H9 (cell line): ENCODE data around the gene INSRR. TPM values are rescaled to one million over a fixed set of nuclear protein-coding genes. Genes with fewer than 3 reads are reported as not detected.

Experiments
- DNase-seq: peaks from one replicate; pipeline ENCODE4 v3.0.0-alpha.2; 2017
- H2AFZ ChIP-seq: one replicate; pipeline ENCODE4 v1.6.1; 2013; ENCODE audit warnings: mild to moderate bottlenecking, low read length, control low read depth, moderate library complexity
- H2AK5ac ChIP-seq: 2 replicates; pipeline ENCODE4 v1.6.1; 2013; ENCODE audit warnings: low read length, control low read depth, mixed read lengths; ENCODE audit not compliant: insufficient read length
- H2BK120ac ChIP-seq: one replicate; pipeline ENCODE4 v1.6.1; 2013; ENCODE audit warnings: low read depth, mild to moderate bottlenecking, low read length, control low read depth, inconsistent platforms; ENCODE audit not compliant: poor library complexity, severe bottlenecking
- H2BK12ac ChIP-seq: 2 replicates; pipeline ENCODE4 v1.6.1; 2013; ENCODE audit warnings: low read length, control low read depth, mixed read lengths, low read depth; ENCODE audit not compliant: insufficient read length
- H2BK15ac ChIP-seq: 2 replicates; pipeline ENCODE4 v1.6.1; 2013; ENCODE audit warnings: low read depth, low read length, control low read depth
- H2BK20ac ChIP-seq: one replicate; pipeline ENCODE4 v1.6.1; 2013; ENCODE audit warnings: low read depth, mild to moderate bottlenecking, low read length, control low read depth, inconsistent platforms; ENCODE audit not compliant: poor library complexity, severe bottlenecking
- H2BK5ac ChIP-seq: 2 replicates; pipeline ENCODE4 v1.6.1; 2013; ENCODE audit warnings: low read length, control low read depth, mixed read lengths; ENCODE audit not compliant: insufficient read length
- H3K14ac ChIP-seq: 2 replicates; pipeline ENCODE4 v1.6.1; 2013; ENCODE audit warnings: low read length, control low read depth; ENCODE audit not compliant: insufficient read depth
- H3K18ac ChIP-seq: 2 replicates; pipeline ENCODE4 v1.6.1; 2013; ENCODE audit warnings: low read depth, mild to moderate bottlenecking, mixed read lengths, low read length, control low read depth; ENCODE audit not compliant: insufficient read length
- H3K23ac ChIP-seq: 2 replicates; pipeline ENCODE4 v1.6.1; 2013; ENCODE audit warnings: low read length, control low read depth, mixed read lengths, low read depth; ENCODE audit not compliant: insufficient read length
- H3K23me2 ChIP-seq: 2 replicates; pipeline ENCODE4 v1.6.1; 2013; ENCODE audit warnings: low read depth, mild to moderate bottlenecking, mixed read lengths, low read length, control low read depth; ENCODE audit not compliant: insufficient read length, poor library complexity, severe bottlenecking
- H3K27ac ChIP-seq: 2 replicates; pipeline ENCODE4 v1.5.1; 2013; ENCODE audit warnings: low read length, control low read depth, mixed read lengths, low read depth; ENCODE audit not compliant: insufficient read length
- H3K27me3 ChIP-seq: 2 replicates; pipeline ENCODE4 v1.6.1; 2013; ENCODE audit warnings: low read length, control low read depth, inconsistent platforms; ENCODE audit not compliant: insufficient read depth
- H3K4ac ChIP-seq: 2 replicates; pipeline ENCODE4 v1.6.1; 2013; ENCODE audit warnings: low read depth, mild to moderate bottlenecking, control low read depth, inconsistent platforms, low read length, moderate library complexity
- H3K4me1 ChIP-seq: 2 replicates; pipeline ENCODE4 v1.6.1; 2013; ENCODE audit warnings: low read length, control low read depth, inconsistent platforms; ENCODE audit not compliant: insufficient read depth
- H3K4me2 ChIP-seq: 2 replicates; pipeline ENCODE4 v1.6.1; 2013; ENCODE audit warnings: low read length, control low read depth, mixed read lengths; ENCODE audit not compliant: insufficient read length, insufficient read depth
- H3K56ac ChIP-seq: 2 replicates; pipeline ENCODE4 v1.6.1; 2013; ENCODE audit warnings: low read depth, mild to moderate bottlenecking, mixed read lengths, low read length, control low read depth; ENCODE audit not compliant: insufficient read length
- H3K79me1 ChIP-seq: 2 replicates; pipeline ENCODE4 v1.6.1; 2013; ENCODE audit warnings: low read depth, mild to moderate bottlenecking, moderate library complexity, low read length, control low read depth, inconsistent platforms; ENCODE audit not compliant: insufficient read depth, poor library complexity, severe bottlenecking
- H3K79me2 ChIP-seq: 2 replicates; pipeline ENCODE4 v1.6.1; 2013; ENCODE audit warnings: low read length, control low read depth, inconsistent platforms; ENCODE audit not compliant: insufficient read depth
- H3K9ac ChIP-seq: 2 replicates; pipeline ENCODE4 v1.6.1; 2013; ENCODE audit warnings: low read length, control low read depth, mixed read lengths; ENCODE audit not compliant: insufficient read length; ENCODE audit errors: extremely low read depth
- H3K9me3 ChIP-seq: one replicate; pipeline ENCODE4 v1.6.1; 2013; ENCODE audit warnings: low read depth, low read length, inconsistent platforms; ENCODE audit not compliant: control insufficient read depth
- H3T11ph ChIP-seq: one replicate; pipeline ENCODE4 v1.6.1; 2013; ENCODE audit warnings: mild to moderate bottlenecking, low read length, control low read depth, inconsistent platforms
- H4K20me1 ChIP-seq: one replicate; pipeline ENCODE4 v1.6.1; 2013; ENCODE audit not compliant: control insufficient read depth, insufficient read length, insufficient read depth
- H4K5ac ChIP-seq: 2 replicates; pipeline ENCODE4 v1.6.1; 2013; ENCODE audit warnings: low read depth, mild to moderate bottlenecking, mixed read lengths, low read length, control low read depth; ENCODE audit not compliant: insufficient read length
- H4K8ac ChIP-seq: replicated peaks from 2 replicates; pipeline ENCODE4 v1.6.1; 2013; ENCODE audit warnings: low read length, control low read depth, mixed read lengths, low read depth; ENCODE audit not compliant: insufficient read length
- H4K91ac ChIP-seq: 2 replicates; pipeline ENCODE4 v1.6.1; 2013; ENCODE audit warnings: low read depth, mild to moderate bottlenecking, moderate library complexity, mixed read lengths, low read length, control low read depth; ENCODE audit not compliant: insufficient read length
- H3K27ac Mint-ChIP-seq, 3 experiments: 2 replicates in 2 of 3; 3 replicates in 1 of 3; pipeline ENCODE4 v1.8.0; 2020 to 2021; ENCODE audit warnings: mixed read lengths in 3 of 3, mild to moderate bottlenecking in 1 of 3, moderate library complexity in 1 of 3
- H3K27me3 Mint-ChIP-seq: 2 replicates; pipeline ENCODE4 v1.8.0; 2021; ENCODE audit warnings: low read depth, mild to moderate bottlenecking, moderate library complexity, mixed read lengths
- H3K36me3 Mint-ChIP-seq, 3 experiments: 2 replicates in 2 of 3; 3 replicates in 1 of 3; pipeline ENCODE4 v1.8.0; 2020 to 2021; ENCODE audit warnings: low read depth in 3 of 3, mixed read lengths in 3 of 3; ENCODE audit not compliant: insufficient read depth in 1 of 3
- H3K4me1 Mint-ChIP-seq, 2 experiments: 2 replicates each; pipeline ENCODE4 v1.8.0; 2020; ENCODE audit warnings: mixed read lengths in 2 of 2
- H3K4me3 Mint-ChIP-seq, 2 experiments: 2 replicates in 1 of 2; 3 replicates in 1 of 2; pipeline ENCODE4 v1.8.0; 2020 to 2021; ENCODE audit warnings: mild to moderate bottlenecking in 2 of 2, mixed read lengths in 2 of 2, moderate library complexity in 1 of 2
- H3K9me3 Mint-ChIP-seq, 2 experiments: 2 replicates in 1 of 2; 3 replicates in 1 of 2; pipeline ENCODE4 v1.8.0; 2020; ENCODE audit warnings: mild to moderate bottlenecking in 2 of 2, mixed read lengths in 2 of 2, moderate library complexity in 1 of 2
- CTCF ChIP-seq: fragments of 200-600 bp; sonication (generic); conservative IDR thresholded peaks from 3 replicates; pipeline ENCODE4 v1.8.0; 2021; ENCODE audit warnings: antibody characterized with exemption, mild to moderate bottlenecking
- WGBS: extraction: QIAGEN DNeasy Blood & Tissue Kit; methylation state at CpG from one replicate; pipeline ENCODE4 v1.1.7; 2013; ENCODE audit warnings: missing lambda C conversion rate, low lambda C conversion rate, mixed read lengths; ENCODE audit not compliant: insufficient read length; ENCODE audit errors: extremely low coverage; 5-methylcytosine and 5-hydroxymethylcytosine counted together
- total RNA-seq: library from RNA; stranded (reverse); gene quantifications from 2 replicates; pipeline ENCODE4 v1.2.1, GENCODE V29; 2021

INSRR gene
- total RNA-seq, 1 experiment from 2014 or later = not detected

- WGBS = no CpG with 5 or more reads among the region's 18 CpGs
- H3K4ac ChIP-seq = no peak overlapping the region
- no peak overlapping the region for H2AFZ ChIP-seq
- H4K5ac ChIP-seq = no peak overlapping the region
- H3K27ac Mint-ChIP-seq = no peak overlapping the region
- H2BK20ac ChIP-seq = no peak overlapping the region
- H3K23me2 ChIP-seq = peaks cover 14% of the 10 kb centered on the region
- no peak overlapping the region for H2BK120ac ChIP-seq
- H3K9me3 ChIP-seq = no peaks in the 10 kb centered on the region
- no peaks in the 10 kb centered on the region for H3K79me2 ChIP-seq
- H3K4me1 Mint-ChIP-seq = peaks cover 15 to 35% of the 10 kb centered on the region in 2 experiments
- peaks cover 71% of the 10 kb centered on the region for H3K27me3 ChIP-seq
- no peak overlapping the region for H3K27ac ChIP-seq
- DNase-seq = no peak
- no peak overlapping the region for H2BK15ac ChIP-seq
- no peak overlapping the region for H2BK5ac ChIP-seq
- H3K4me3 Mint-ChIP-seq = peak overlapping the region in 1 of 2 experiments; percentile 70; a peak in 3 of 5 replicates
- H2BK12ac ChIP-seq = no peak overlapping the region
- peaks cover 100% of the 10 kb centered on the region for H3K27me3 Mint-ChIP-seq
- H3K23ac ChIP-seq = no peak overlapping the region
- no peak overlapping the region for H4K91ac ChIP-seq
- H4K20me1 ChIP-seq = no peaks in the 10 kb centered on the region
- H3K4me2 ChIP-seq = peak overlapping the region; percentile 50
- H3K9me3 Mint-ChIP-seq = no peaks in the 10 kb centered on the region; a peak in 1 of 5 replicates
- no peak overlapping the region for H3K56ac ChIP-seq
- no peaks in the 10 kb centered on the region for H3K36me3 Mint-ChIP-seq
- H3K79me1 ChIP-seq = no peaks in the 10 kb centered on the region
- H3K4me1 ChIP-seq = no peaks in the 10 kb centered on the region
- H4K8ac ChIP-seq = no peak overlapping the region
- no peak overlapping the region for H3T11ph ChIP-seq
- H2AK5ac ChIP-seq = no peak overlapping the region
- no peak overlapping the region for H3K9ac ChIP-seq
- no peak overlapping the region for H3K18ac ChIP-seq
- TF ChIP-seq CTCF = no peak
- no peak overlapping the region for H3K14ac ChIP-seq
These were observed 12.9 kb downstream of the INSRR start for GRCh38 chr1:156845953-156846545.
